NCI-H1930 (cell line): ENCODE measurements around the gene KATNBL1.

ENCODE experiments used
- DNase-seq, 2 experiments: peaks; one replicate each; lab custom pipeline; 2025; lab: John Stamatoyannopoulos, UW

Gene KATNBL1, protein sequence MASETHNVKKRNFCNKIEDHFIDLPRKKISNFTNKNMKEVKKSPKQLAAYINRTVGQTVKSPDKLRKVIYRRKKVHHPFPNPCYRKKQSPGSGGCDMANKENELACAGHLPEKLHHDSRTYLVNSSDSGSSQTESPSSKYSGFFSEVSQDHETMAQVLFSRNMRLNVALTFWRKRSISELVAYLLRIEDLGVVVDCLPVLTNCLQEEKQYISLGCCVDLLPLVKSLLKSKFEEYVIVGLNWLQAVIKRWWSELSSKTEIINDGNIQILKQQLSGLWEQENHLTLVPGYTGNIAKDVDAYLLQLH

DNA sequence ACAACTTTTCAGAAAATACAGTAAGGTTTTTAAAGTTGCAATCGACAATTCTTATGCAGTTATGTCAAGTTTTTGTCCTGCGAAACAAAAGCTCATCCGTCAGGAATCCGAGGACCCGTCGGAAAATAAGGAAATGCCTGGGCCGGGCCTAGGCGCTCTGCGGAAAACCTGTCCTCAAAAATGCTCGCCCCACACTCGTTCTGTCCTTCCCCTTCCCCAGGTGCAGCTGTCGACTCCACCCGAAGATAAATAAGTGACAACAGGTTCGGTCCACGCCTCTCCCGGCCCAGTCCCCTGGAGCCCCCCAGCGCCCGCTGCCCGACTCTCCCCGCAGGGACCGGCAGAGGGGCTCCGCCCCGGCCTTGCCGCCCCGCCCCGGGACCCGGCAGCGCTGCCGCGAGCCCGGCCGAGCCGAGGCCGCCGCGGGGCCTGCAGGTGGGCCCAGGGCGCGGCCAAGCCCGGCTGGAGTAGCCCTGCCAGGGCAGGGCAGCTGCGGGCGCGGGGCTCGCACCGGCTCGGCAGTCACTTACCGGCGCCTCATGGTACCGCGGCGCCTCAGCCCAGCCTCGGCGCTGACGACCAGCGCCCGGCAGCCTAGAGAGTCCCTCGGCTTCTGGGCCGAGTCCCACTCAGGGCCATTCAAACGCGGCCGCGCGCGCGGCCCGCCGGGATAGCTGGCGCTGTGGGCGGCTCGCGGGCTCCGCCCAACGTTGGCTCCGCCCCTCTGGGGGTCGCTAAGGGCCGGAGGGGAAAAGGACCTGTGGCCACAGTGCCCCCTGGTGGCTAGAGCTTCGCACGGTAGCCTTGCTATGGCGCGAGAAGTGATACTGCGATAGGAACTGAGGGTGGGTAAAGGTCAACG is at the start of gene KATNBL1:
Gene KATNBL1 (minus strand): TSS at position 676 of the 862 bp plus-strand sequence. CDS start 46,420 bp downstream, outside the sequence.
- peak; percentile 82 to 91 for DNase-seq

DNA sequence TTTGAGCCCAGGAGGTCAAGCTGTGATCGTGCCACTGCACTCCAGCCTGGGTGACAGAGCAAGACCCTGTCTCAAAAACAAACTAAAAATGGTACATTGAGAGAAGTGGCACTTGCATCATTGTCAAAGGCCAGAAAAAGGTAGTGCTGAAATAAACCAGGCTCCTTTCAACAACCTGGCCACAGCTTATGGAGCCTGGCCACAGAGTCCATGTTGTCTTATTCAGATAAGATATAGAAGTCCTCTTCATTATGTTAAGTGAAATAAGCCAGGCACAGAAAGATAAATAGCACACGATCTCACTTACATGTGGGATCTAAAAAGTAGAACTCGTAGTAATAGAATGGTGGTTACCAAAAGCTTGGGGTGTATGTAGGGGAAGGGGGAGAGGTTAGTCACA is 49.7 kb upstream of the KATNBL1 start:
- DNase-seq = no peak

DNA sequence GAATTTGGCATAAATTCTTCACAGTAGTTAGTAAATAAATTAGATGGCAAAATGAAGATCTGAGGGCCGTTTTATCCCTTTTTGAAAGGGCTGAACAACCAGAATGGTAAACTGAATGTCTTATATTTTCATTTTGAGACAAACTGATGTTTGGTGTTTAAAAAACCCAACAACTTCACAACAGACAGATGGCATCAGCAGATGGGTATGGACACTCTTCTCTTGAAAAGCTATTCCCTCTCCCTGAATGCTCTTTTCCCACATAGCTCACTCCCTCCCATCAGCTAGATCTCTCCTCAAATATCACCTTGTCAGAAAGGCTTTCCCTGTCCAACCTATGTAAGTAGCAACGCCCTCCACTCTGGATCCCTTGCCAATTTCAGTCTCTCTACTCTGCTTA is 48.3 kb upstream of the KATNBL1 start:
- DNase-seq = no peak

DNA sequence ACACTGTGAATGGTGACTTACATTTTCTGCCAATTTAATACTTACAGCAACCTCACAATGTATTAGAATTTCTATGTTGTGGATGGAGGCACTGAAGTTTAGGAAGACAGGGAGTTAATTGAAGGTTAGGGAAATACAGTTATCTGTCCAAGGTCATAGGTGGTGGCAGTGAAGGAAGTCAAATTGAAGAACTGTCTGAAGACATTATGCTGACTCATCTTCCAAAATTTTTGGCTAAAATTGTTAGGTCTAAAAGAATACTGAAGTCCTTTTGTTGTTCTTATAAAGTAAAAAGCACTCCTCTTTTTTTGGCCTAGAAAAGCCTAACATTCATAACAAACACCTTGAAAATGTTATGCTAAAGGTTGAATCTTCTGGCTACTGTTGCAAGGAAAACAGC is 42.6 kb upstream of the KATNBL1 start:
- no peak for DNase-seq

DNA sequence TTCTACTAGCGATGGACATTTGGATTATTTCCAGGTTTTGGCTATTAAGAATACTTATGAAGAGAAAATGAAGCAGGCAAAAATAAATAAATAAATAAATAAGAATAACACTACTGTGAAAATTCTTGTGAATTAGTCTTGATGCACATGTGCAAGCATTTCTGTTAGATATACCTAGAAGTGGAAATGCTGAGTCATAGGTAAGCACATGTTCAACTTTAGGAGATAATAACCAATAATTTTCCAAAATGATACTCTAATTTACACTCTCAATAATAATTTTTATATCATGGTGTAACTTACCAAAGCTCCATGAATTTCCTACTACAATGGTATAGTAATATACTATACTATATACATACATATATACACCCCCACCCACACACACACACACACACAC is 38.3 kb upstream of the KATNBL1 start:
- no peak for DNase-seq

DNA sequence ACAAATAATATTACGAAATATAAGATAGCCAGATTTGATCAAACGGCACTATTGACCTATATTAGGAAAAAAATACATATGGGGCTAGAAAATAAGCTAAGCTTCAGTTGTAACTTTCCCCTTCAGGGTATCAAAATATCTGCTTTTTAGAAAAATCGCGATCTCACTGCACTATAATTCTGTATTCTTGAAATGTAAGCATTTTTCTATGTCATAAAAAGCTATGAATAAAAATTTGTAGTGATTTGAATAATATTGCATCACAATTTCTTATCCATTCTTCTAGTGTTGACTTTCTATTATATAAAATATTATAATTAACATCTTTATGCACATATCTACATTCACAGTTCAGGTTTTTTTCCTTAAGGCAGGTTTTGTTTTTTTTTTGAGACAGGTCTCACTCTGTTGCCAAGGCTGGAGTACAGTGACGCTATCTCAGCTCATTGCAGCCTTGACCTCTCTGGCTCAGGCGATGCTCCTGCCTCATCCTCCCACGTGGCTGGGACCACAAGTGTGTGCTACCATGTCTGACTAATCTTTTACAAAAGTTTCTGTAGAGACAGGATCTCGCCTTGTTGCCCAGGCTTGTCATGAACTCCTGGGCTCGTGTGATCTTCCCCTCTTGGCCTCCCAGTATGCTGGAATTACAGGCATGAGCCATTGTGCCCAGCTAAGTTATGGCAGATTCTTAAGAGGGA is 36.5 kb upstream of the KATNBL1 start:
- DNase-seq = no peak

DNA sequence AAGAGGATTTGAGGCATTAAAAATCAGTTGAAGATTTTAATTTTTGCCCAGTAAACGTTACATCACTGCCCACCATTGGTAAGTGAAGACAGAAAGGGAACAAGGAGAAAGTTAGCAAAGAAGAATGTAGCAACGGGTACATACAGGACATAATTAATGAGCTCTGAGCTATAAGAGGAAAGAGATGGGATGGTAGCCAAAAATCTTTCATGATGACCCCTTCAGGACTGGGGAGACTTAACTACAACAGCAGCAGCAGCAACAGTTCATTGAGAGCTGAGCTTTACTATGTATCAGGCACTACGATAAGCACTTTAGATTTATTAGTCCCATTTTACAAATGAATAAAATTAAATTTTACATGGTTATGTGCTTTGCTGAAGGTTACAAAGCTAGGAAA is 33.3 kb upstream of the KATNBL1 start:
- no peak for DNase-seq

DNA sequence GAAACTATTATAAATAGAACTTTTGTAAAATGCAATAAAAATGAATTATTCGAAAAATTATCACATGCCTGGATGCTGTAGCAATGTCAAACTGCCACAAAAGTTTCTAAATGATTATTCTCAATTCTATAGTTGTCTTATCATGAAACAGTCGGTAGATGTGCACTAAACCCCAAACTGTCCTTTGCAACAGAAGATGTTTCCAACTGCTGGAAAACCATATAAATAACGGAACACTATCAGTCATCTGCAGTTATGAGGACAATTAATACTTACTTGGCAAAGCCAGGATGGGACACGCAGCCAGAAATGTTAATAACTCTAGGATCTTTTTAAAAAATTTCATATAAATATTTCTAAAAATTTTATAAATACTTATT is 32.4 kb upstream of the KATNBL1 start:
- DNase-seq = no peak

DNA sequence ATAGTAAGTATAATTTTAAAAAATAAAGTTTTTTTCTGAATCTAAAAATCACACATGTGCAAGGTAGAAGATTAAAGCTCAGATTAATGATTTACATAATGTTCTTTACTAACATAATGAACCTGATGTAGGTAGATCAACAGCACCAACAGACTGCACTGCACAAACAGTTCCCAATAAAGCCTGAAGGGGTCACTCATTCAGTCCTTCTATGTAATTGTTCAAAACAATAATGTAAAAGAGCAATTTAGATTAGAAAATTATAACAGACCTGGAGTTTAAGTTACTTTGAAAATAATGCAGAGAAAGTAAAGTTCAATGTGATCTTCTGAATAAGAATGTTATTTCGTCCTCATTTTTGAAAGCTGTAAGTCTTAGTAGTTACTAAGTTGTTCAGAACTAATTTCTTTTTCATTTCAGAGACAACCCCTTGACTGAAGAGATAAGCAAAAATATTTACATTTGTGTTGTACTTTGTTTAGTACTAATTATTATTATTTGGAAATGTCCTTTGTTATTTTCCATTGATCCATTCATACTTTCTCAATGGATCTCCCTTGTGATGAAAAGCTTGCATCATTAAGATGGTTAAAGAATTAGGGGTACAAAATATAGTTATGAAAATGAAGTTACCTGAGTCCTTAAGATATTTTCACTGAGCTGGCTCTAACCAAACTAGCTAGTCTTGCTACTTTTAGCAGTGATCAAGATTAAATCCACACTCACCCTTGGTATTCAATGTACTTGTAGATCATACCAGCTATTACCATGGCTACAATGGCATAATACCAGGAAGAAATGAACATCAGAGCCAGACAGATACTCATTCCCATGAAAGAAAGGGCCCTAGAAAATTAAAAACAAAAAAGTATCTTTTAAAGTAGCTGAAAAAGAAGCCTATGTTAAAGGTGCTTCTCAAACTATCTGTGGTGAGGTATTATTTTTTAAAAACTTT is 31.8 kb upstream of the KATNBL1 start:
- DNase-seq = no peak

DNA sequence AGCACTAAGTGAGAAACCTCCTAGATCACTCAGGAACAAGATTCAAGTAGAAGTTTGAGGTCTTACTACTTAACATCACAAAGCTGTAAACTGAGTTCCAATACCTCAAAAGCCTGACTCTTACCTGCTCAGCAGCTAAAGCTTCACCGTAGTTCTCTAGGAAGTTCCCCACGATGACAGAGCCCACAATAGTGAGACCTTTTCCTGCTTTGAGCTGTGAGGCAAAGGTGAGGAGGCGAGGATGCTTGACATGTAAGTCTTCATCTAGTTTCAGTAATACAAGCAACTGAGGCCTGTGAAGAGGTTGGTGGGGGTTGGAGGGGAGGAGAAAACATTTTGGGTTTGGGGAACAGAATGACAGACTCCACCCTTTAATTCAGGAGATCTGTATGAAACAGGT is 30.6 kb upstream of the KATNBL1 start:
- no peak for DNase-seq

DNA sequence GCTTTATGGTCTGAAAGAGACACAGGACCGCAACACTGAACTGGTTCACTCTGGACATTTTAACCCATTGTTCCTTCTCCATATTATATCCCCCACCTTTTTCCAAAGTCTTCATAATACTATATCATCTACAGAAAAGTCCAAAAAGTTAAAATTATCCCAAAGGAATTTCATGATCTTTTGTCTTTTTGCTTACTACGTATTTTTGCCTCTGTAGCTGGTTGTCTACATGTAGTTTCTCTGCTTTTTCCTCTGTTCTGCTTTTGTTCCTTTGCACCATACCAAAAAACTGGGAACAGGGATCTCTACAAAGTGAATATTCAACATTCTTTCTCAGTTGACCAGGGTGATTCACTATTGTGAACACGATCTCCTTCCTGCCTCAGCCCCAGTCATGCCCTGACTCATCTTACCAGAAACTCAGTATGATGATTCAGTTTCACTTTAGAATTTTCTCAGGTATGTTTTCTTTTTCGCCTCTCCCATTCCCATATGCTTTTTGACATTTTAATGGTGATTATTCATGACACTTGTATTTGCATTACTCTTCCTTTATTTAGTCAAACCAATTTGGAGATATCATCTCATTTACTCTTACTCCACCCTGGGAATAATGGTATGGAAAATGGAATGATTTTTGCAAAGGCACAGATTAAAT is 29.4 kb upstream of the KATNBL1 start:
- DNase-seq = no peak

DNA sequence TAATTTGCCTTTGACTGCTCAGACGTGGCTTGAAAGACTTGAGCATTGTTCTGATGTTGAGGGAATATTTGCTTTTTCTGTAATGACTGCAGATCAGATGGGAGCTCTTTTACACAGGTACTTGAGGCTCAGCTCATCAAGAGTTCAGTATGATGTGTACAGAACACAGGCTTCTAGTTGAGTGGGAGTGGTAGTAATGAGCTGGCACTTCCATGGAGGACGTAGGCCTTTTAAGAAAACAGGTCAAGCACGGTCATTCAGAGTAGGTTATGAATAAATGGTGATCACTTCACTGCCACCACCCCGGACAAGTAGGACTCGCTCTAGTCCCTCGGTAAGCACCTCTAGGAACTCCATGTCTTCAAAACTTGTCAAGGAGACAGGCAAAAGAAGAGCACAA is 23.7 kb upstream of the KATNBL1 start:
- DNase-seq = no peak

DNA sequence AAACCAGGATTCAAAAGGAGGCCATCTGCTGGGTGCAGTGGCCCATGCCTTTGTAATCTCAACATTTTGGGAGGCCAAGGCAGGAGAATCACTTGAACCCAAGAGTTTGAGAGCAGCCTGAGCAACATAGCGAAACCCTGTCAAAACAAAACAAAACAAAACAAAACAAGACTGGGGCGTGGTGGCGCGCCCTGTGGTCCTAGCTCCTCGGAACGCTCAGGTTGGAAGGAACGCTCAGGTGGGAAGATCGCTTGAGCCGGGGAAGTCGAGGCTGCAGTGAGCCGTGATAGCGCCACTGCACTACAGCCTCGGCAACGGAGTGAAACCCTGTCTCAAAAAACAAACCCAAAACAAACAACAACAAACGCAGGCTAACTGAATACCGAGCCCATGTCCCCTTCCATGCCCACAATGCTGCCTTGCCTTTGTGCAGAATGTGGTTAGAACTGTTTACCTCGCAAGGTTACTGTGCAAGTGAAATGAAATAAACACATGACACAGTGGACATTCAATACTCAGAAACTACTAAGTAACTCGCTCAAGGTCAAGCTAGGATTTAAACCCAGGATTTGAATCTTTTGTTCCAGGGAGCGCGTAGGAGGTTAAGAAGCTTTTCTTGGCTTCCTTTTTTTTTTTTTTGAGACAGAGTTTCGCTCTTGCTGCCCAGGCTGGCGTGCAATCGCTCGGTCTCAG is 14.2 kb upstream of the KATNBL1 start:
- no peak for DNase-seq

DNA sequence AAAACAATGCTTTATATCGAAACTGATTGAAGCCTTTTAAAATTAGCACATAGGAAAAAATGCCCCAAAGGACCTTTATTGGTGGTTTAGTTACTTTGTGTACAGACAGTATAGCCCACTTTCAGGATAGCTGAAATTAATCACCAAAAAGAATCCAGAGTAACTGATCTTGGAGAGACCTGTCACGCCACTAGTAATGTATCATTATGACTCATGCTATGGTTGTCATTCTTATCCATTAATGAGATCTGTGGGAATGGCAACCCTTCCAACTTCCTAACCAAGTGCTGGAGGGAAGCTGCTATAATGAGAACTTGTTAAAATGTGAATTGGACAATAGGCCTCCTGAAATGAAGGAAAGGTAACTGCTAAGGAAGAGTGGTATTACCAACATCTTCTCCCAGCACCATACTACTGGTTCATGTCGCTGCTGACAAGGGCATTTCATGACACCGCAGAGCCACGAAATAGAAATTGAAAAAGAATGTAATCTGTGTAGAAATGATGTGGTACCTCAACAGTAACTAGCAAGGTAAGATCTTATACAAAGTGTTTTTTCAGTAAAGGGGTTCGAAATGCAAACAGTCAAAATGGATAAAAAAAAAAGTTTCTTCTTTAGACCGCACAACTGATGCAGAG is 7.8 kb upstream of the KATNBL1 start:
- DNase-seq = no peak

DNA sequence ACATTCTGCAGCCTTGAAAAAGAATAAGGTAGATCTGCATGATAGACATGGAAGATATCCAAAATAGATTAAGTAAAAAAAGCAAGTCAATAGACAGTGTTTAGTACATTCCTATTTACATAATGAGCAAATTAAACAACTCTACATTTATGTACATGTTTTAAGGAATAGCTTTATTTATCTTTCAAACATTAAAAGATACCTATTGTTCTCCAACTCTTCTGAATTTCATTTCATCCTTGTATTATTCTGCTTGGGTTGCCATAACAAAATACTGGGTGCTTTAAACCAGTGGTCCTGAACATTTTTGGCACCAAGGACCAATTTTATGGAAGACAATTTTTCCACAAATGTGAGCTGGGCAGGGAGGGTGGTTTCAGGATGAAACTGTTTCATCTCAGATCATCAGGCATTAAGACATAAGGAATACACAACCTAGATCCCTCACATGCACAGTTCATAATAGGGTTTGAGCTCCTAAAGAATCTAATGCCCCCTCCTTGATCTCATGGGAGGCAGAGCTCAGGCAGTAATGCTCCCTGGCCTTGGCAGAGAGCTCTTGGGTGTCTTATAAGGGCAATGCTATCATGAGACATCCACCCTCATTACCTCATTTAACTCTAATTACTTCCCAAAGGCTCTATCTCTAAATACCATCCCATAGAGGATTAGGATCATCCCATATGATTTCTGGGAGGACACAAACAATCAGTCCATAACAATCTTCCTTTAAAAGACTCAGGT is 6.8 kb upstream of the KATNBL1 start:
- no peak for DNase-seq

DNA sequence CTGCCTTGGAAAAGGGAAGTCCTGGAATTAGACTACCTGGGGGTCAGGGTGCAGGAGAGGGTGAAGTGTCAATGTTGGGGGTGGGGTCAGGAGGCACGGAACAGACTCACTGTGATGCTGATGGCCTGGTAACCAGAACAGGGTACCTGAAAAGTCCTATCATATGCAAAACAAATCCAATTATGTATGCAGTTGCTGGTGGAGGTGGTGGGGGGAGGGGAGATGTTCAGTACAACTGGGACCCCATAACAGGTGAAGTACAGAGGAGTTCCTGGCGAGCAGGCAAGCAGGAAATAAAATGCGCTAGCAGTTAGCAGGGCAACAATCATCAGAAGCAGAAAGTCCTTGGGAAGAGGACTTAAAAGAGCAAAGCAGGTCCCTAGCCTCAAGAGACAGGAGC is 4.2 kb upstream of the KATNBL1 start:
- no peak for DNase-seq

DNA sequence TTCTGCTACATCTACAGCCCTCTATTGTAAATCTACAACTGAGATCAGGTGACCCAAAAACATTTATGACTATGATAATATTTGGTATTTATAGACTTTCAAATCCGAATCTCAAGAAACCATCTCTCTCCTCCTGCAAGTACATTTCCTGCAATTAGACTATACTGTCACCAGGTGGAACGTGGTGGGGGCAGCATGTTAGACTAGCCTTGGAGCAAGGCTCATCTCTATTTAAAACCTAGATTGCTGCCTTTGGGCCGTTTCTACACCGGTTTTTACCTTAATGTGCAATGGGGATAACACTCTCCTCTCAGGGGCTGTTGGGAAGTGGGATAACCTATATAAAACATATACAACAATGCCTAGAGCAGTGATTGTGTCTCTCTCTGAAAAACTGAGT is 3.8 kb upstream of the KATNBL1 start:
- no peak for DNase-seq

DNA sequence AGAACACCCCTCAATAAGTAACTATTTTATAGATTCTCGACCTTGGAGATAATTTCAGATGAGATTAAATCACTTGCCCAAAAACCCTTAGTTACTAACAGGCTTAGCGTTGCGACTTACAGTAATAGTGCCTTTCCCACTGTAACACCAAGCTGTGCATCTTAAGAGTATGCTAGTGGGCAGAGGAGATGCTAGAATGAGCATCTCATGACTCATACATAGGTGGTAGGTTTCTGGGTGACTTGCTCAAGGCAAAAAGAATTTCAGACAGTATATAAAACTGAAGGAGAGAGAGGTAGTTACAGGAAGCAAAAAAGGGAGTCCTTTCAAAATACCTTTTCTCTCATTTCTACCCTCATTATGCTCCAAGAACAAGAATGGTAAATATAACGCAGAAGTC is 3.9 kb downstream of the KATNBL1 start:
- no peak for DNase-seq

DNA sequence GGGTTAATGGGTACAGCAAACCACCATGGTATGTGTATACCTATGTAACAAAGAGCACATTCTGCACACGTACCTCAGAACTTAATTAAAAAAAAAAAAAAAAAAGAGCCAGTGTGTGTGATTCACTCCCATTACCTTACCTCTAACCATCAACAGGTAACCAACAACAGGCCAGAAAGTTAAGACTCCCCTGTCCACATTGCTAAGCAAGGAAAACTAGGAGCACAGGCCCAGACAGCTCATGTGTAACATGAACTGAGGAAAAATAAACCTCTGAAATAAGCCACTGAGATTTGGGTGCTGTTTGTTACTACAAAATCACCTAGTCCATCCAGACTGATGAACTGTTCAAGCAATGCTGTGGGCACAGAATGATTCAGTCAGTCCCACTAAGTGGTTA is 6.0 kb downstream of the KATNBL1 start:
- DNase-seq = no peak
